Measurements from ENCODE around the gene SLC12A3. TPM values are rescaled to one million over a fixed set of nuclear protein-coding genes. Genes with fewer than 3 reads are reported as not detected.
"Not testable (repeated sequence)": the region's sequence is repeated elsewhere in the genome, so short reads cannot be mapped to it uniquely, and the experiment has no call there.

SLC12A3 gene
- total RNA-seq, 1 donor from 2014 or later: not detected

DNA sequence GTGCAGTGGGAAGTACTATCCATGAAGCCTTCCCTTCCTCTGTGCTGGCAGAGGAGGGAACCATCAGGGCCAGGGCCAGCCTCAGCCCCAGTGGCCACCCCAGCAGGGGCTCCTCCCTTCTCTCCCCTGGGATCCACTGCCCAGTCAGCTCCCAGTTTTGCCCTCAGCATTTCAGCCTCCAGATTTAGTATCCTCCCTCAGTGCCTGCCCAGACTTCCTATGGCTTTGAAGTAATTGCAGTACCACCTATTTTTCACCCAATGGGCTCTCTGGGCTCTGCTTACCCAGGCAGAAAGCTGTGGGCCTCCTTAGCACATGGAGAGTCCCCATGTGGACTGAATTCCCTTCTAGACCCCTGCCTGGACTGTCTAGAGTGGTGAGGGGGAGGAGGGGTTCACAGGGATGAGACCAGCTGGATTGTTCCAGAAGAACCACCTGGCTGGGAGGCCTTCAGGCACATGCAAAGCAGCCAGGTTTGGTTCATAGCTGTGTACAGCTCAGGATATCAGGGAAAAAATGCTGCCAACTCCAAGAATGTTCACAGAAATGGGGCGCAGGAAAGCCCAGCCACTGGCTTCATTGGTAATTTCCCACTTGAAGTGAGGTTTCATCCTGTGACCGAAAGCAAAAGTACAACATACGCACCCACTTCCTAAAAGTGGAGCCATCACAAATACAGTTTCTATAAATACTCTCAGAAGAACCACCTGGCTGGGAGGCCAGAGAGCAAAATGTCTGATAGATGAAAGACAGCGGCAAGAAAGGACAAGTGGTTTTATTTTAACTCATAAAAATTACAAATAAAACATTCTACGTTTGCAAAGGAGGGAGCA is 51.8 kb downstream of the SLC12A3 start:
- no peak for DNase-seq (ENCODE audit: low spot score)

DNA sequence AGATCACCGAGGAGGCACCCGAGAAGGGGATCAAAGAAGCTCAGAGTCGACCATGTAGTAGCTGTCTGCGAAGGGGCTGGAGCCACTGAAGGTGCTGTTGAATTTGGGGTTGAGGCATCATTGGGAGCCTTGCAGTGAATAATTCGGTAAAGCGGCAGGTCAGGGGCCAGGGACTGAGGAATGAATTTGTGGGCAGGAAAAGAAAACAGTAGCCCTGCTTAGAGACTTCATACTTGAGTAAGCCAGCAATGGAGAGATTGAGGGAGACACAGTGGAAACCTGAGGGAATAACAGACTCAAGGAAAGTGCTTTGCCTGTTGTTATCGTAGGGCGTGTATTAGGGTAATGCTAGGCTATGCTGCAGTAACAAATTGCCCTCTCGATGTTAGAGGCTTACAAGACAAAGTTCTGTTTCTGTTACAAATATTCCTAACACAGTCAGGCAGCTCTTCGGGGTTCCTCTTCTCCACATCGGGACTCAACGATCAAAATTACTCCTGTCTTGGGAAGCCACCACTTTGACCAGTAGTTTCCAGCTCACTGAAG is 53.5 kb downstream of the SLC12A3 start:
- DNase-seq (ENCODE audit: low spot score): no peak

DNA sequence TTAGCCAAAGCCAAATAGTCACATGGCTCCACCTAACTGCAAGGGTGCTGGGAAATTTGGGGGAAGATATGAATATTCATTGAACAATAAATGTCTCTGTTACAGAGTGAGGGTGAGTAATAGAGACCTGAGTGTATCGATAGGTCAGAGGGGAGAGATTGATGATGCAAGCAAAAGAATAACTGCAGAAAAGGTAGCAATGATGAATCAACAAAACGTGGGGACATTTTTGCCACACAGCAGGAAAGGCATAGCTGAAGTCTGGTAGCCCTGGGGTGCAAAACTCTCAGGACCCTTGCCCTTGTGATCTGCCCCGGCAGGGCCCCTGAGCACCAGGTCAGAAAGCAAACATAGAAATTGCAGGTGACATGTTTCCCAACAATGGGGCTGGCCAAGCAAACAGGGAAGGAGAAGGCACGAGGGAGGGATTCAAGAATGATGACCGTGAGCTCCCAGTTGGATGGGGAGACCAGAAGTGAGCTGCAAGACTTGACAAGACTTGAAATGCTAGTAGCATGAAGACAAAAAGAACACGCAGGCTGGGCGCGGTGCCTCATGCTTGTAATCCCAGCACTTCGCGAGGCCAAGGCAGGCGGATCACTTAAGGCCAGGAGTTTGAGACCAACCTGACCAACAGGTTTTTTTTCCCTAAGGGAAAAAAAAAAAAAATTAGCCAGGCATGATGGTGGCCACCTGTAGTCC is 54.2 kb downstream of the SLC12A3 start:
- DNase-seq (ENCODE audit: low spot score): no peak

DNA sequence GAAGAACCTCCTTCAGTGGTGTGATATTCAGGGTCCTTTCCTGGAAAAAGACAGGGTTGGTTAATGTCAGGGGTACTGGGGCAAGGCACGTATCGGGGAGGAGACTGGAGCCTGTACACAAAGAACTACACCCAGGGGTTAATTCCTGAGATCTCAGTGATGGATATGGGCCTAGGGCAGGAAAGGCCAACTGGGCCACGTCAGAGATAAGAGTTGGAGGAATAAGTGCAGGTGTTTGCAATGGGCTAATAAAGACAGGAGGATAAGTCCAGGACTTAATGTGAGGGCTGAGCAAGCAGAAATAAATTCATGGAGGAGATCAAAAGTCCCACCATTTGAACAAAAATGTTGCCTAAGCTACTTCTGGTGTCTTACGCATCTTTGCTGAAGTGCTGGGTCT is 56.6 kb downstream of the SLC12A3 start:
- no peak for DNase-seq (ENCODE audit: low spot score)

DNA sequence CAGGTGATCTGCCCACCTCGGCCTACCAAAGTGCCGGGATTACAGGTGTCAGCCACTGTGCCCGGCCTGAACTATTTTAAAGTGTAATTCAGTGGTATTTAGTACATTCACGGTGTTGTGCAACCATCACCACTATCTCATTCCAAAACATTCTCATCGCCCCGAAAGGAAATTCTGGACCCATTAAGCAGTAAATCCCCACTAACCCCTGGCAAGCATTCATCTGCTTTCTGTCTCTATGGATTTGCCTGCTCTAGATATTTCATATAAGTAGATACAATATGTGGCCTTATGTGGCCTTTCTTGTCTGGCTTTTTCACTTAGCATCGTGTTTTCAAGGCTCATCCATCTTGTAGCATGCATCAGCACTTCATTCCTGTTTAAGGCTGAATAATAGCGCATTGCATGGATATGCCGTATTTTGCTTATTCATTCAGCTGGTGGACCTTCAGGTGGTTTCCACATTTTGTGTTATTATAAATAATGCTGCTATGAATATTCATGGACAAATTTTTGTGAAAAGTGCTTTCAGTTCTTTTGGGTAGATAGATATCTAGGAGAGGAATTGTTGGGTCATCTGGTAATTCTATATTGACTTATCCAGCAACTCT is 58.6 kb downstream of the SLC12A3 start:
- DNase-seq (ENCODE audit: low spot score): no peak

DNA sequence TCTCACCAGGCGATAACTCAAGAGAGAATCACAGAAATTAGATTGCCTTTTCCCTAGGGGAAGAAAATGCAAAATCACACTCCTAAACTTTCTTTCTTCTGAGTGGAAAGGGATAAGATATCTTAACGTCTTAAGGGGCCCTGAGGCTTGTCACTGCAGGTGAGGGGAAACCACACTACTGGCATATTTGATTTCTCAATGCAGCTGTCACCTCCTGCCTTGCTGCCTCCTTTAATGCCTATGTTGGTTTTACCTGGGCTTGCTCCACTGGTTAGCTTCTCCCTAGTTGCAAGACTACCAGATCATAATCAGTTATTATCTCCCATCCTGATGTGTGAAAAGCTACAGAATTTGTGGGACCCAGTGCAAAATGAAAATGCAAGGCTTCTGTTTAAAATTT is 62.5 kb downstream of the SLC12A3 start:
- DNase-seq (ENCODE audit: low spot score): no peak

DNA sequence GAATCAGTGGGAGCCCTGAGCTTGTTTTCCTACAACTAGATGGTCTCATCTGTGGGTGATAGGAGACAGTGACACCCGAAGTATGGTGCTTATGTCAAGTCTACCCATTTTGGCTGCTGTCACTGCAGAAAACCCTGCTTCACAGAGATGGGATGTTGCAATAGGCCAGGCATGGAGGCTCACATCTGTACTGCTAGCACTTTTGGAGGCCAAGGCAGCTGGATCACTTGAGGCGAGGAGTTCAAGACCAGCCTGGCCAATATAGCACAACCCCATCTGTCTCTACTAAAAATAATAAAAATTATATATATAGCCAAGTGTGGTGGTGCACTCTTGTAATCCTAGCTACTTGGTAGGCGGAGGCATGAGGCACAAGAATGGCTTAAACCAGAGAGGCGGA is 64.6 kb downstream of the SLC12A3 start:
- DNase-seq (ENCODE audit: low spot score): no peak

DNA sequence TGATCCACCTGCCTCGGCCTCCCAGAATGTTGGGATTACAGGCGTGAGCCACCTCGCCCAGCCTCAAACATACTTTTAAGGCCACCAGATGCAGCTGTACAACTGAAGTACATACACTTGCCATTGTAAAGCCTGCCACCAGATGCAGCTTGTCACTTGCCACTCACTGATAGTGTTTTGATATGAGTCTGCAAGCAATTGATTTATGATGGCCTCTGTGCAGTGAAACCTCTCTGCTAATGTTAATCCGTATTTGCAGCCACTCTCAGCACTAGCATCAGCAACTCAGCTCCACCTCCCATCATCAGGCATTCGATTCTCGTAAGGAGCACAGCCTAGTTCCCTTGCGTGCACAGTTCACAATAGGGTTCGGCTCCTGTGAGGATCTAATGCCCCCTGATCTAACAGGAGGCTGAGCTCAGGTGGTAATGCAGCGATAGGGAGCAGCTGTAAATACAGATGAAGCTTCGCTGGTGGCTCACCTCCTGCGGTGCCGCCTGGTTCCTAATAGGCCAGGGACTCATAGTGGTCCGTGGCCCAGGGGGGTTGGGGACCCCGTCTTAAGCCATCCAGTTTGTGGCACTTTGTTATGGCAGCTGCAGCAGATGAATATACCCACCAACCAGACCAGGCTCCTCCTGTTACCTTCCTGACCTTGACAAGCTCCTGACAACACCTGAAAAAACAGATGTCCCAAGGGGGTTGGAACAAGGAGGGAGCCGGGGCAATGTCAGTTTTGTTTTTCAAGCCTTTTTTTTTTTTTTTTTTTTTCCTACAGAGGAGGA is 65.7 kb downstream of the SLC12A3 start:
- DNase-seq (ENCODE audit: low spot score): no peak

DNA sequence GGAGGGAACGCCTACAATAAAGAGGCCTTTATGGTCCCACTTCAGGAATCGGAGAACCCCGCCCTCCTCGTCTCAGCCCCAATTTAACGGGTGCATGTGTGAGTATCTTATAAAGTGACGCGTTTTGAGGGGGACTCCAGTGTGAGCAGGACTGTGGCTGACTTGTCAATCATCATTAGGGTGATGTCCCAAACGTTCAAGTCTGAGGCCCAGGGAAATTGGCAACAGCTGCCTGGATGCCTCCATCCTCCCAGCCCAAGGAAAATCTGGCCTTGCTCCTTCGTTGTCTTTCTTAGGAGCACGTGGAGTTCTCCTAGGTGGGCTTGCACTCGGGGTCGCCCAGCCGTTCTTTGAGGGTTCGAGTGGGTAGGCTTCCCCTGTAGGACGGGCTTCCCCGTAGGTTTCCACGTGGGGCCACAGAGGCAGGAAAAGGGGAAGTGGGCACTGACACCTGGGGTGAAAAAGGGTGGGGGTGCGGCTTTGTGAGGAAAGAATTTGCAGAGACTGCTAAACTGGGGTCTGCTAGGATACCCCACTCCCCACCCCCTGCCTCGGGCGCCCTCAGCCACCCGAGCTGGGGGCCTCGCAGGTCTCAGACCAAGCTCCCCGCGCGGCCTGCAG is 66.4 kb downstream of the SLC12A3 start:
- no peak for DNase-seq (ENCODE audit: low spot score)

DNA sequence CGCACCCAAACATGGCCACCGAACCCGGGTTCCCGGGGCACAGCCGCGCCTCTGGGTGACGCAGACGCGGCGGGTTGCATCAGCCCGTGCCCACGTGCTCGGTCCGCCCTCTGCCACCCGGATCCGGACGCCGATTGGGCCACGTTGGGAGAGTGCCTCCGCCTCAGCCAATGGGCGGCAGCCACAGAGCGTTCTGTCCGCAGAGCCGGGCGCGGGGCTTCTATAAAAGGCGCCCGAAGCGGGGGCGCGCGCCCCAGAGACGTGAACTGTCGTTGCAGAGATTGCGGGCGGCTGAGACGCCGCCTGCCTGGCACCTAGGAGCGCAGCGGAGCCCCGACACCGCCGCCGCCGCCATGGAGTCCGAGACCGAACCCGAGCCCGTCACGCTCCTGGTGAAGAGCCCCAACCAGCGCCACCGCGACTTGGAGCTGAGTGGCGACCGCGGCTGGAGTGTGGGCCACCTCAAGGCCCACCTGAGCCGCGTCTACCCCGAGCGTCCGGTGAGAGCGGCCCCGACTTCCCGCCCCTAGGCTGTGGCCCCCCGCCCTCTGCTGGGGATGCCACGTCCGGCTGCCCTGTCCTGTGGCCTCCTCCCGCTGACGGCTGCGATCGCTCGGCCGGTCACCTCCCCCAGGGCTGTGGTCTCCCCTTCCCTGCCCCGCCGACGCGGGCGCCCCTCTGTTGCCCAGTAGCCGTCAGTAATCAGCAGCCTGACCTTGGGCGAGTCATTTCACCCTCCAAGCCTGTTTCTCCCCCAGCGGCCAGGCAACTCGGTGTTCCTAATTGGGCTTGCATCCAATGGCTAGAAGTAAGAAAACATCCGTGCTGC is 67.1 kb downstream of the SLC12A3 start, which contains the start of gene HERPUD1:
Gene HERPUD1, plus strand, starts transcription at position 251 of the 829 bp plus-strand sequence. Its CDS starts 103 bp downstream, at position 354.
- peak; percentile 99 for DNase-seq (ENCODE audit: low spot score)

DNA sequence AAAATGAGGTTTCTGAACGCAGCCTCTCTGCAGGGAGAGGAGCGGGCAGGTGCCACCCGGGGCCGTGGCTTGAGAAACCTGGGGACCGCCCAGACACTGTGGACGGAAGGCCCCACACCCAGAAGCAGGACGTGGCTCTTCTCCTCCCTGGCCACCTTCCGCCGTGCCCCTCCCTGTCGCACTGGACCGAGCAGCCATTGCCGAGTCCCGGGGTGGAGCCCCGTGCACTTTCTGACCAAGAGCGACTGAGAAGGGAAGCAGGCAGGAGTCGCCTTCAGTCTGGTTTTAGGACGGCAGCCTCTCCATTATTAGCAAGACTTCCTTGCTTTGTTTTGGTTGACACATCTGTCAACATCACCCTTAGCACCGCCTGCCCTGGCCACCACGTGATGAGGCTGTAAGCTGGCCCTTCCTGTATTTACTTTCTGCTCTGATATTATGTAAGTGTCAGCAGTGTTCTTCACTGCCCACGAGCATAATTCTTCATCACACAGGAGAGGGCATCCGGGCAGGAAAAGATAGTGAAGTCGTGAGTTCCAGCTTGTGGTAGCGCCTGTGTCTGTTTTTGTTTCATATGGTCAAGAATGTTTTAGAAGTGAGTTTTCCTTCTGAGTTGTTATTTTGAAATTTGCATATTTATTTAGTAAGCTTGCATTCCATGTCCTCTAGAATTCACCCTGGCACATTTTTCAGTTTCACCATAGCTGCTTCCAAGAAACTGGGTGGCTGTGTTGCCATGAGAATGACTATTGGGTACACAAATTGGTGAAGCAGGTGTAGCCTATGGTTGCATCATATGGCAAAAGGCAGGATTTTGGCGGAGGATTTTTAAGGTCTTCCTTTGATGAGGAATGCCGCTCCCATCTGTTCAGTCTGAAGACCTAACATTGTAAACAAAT is 68.0 kb downstream of the SLC12A3 start:
- peak; percentile 83 for DNase-seq (ENCODE audit: low spot score)

DNA sequence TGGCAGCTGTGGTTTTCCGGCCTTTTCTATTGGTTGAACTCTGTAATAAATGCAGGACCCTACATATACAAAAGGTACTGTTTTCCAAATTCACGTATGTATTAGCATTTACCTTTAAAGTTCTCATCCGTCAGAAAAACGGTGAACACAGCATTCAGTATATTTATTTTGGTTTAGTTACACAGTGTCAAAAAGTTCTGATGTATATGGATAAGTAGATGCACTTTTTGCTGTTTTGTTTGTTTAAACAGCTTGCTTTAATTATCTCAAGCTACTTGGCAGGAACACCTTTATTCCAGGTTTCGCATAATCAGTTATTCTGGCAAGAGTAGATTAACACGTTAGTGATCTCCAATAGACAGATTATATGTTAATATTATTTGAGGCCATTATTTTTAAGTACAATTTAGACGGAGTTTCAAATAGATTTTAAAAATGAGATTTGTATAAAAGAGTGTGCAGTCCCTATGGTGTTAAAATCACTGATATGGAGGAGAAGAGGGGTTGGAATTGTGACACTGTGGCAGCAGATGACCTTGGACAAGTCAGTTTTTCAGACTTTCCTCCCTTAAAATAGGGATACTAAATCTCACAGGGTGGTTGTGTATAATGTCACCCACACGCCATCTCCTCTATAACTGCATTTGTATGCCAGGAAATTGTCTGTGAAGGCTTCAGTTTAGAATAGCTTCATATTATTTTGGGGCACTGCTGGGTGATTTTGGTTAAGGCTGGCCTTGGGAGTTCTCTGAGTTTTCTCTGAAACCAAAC is 69.0 kb downstream of the SLC12A3 start:
- no peak for DNase-seq (ENCODE audit: low spot score)

DNA sequence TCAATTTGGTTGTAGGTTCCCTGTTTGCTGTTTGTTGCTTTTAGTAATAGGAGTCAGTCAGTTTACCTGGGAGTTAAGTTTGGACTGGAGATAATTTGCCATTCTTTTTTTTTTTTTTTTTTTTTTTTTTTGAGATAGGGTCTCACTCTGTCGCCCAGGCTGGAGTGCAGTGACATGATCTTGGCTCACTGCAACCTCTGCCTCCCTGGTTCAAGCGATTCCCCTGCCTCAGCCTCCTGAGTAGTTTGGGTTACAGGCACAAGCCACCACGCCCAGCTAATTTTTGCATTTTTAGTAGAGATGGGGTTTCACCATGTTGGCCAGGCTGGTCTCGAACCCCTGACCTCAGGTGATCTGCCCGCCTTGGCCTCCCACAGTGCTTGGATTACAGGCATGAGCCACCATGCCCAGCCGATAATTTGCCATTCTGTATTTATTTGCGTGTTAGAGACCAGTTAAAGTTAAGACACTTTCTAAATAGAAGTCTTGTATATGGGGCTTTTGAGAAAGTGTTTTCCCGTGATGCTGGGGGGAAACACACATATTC is 69.7 kb downstream of the SLC12A3 start:
- DNase-seq (ENCODE audit: low spot score): not testable (repeated sequence)

DNA sequence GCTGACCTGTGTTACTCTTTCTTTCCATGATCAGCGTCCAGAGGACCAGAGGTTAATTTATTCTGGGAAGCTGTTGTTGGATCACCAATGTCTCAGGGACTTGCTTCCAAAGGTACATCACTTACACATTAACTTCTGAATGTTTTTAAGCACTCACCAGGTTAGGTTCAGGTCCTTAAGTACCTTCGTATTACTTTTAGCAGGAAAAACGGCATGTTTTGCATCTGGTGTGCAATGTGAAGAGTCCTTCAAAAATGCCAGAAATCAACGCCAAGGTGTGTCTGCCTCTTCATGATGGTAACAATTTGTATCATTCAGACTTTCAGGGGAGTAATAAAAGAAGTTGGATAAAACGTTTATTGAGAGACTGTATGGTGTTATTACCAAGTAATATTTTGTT is 70.2 kb downstream of the SLC12A3 start:
- no peak for DNase-seq (ENCODE audit: low spot score)

DNA sequence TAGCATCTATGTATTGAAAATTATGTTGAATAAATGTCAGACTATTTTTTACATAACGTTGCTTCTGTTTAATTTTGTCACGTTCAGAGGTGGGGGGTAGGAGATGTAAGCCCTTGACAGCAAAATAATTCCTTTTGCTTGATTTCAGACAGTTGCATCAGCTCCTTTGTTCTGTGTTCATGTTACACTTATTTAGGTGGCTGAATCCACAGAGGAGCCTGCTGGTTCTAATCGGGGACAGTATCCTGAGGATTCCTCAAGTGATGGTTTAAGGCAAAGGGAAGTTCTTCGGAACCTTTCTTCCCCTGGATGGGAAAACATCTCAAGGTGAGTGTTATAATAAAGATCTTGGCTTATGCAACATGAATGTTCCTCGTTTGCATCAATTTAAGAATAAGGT is 71.5 kb downstream of the SLC12A3 start:
- DNase-seq (ENCODE audit: low spot score): no peak

DNA sequence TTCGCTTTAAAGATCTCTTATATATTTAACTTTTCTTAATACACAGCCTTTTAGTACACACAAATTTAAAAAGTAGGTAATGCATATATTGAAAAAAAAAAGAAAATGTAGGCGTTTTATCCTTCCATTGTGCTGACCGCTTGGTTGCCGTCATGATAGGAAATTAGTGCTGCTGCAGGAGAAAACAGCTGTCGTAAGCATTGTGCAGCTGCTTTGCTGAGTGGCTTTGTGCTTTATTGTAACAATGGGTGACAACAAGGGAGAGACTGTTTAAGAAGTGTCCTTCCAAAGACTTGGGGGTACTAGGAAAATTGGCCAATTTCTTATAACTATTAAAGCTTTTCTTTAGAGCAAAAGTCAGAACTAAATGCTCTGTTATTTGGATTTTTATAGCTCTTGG is 71.9 kb downstream of the SLC12A3 start:
- no peak for DNase-seq (ENCODE audit: low spot score)

DNA sequence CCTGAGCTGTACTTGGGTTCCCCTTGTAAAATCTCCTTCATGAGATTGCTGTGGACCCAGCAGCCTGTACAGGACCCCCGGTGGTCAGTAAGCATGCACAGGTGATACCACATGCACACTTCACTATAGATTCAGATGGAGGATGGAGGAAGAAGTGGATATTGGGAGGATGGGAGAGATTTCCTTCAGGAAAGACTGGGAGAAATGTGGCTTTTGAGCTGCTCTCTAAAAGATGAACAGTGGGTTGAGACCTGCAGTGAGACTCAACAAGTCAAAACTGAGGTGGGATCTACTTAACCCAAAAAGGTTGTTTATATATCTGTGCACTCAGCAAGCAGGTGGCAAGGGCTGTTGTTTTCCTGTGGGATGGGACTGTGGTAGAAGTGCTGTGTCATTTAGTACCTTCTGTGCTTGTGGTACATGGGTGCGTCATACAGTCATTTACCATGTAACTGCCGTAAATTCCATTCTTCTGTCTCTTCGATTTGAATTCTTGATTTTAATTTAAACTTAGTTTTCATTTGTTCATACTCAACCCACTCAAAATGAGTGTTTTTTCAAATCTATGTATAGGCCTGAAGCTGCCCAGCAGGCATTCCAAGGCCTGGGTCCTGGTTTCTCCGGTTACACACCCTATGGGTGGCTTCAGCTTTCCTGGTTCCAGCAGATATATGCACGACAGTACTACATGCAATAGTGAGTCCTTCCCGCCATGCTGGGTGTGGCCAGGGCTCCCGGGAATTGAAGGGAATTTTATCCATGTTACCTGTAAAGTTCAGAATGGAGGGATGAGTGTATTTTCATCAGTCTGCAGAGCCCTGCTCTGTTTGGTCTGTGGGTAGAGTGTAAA is 73.9 kb downstream of the SLC12A3 start:
- no peak for DNase-seq (ENCODE audit: low spot score)
